NCI-H2196 treated with DMSO at 0.1 percent for 48 hours (cell line): ENCODE measurements around the gene TRABD2B.

Experiments
- DNase-seq: peaks from one replicate; lab custom pipeline; 2025; ENCODE audit not compliant: unreplicated experiment; lab: John Stamatoyannopoulos, UW

TRABD2B gene

DNA sequence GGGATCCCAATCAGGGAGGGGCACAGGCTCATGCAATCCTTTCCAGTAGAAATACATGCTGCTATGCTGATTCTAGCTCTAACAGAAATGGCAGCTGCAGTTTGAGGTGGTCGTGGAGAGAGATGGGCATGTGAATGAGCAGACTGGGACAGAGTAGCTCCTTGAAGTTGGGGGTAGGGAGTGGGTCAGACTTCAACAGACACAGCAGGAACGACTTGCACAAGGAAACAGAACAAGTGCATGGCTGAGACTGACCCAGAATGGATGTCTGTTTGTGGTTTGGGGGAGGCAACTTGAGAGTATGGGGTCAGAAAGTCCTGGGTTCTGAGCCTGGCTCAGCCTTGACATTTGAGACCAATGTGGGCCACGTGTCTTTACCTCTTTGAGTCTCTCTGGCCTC, 25.1 kb upstream of the TRABD2B start:
- DNase-seq: no peak

DNA sequence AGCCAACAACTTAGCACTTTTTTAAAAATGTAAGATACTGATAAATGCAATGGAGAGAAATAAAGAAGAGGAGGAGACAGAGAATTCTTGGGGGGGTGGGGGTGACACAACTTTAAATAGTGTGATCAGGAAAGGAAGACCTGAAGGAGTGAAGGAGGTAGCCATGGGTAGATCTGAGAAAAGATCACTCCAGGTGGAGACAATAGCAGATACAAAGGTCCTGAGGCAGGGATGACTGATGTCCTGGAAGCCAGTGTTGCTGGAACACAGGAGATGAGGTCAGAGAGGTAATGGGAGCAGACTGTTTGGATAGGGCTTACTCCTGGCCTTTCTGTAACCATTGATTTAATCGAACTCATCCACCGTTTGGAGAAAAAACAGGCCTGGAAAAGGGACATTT, 24.6 kb upstream of the TRABD2B start:
- DNase-seq: no peak

DNA sequence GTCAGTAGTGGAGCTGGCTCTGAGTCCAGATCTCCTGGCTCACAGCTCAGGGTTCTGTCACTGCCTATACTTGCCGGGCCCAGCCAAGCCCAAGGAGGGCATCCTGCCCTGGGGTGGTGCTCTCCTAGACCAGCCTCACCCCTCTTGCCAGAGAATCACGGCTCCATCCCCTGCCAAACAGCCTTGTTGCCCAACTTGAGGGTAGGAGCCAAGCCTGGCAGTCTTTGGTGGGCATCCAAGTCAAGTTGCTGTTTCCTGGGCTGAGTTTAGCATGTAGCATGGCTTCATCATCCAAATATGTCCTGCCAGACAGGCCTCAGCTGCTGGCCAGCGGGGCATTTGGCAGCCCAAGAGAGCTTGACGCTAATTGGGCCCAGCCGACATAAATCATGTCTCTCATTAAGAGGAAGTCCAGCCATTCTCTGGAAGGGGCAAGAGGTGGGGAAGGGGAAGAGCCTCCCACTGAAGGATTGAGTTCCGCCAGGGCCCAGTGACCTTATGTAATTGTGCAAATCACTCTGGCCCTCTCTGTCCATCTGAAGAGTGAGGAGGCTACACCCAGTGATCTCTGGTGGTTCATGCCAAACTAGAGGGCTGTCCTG, 22.6 kb upstream of the TRABD2B start:
- no peak for DNase-seq

DNA sequence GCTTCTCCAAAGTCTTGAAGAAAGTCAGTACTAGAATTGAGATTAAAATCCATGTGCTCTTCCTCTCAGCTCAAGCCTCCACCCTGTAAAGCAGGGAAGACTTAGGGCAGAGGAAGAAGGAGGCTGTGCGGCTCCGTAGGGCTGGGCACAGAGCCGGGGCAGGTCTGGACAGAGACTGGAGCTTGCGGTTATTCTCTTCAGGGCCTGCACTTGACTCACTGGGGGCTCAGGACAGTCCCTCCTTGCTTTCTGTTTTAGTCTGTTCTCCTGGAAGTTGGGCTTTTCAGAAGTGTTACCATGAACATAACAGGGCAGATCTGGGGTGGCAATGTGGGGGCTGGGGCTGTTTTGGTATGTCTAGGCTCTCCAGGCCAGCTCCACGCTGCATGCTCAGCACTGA, 21.6 kb upstream of the TRABD2B start:
- no peak for DNase-seq

DNA sequence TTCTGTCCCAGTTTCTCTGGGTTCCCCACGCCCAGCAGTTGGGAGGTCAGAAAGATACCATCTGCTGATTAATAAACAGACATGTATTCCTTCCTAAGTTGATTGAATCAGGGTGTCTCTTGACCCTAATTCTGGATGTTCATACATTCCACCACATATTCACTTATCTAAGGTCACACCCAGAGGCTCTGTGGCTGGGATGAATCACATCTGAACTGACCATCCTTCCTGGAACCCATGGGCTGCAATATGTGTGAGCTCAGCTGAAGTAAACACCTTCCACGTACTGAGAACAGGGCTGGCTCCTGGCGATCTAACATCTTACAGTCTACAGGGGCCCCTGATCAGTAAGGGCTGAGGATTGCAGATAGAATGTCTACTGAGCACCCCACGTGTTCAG, 20.5 kb upstream of the TRABD2B start:
- DNase-seq: no peak

DNA sequence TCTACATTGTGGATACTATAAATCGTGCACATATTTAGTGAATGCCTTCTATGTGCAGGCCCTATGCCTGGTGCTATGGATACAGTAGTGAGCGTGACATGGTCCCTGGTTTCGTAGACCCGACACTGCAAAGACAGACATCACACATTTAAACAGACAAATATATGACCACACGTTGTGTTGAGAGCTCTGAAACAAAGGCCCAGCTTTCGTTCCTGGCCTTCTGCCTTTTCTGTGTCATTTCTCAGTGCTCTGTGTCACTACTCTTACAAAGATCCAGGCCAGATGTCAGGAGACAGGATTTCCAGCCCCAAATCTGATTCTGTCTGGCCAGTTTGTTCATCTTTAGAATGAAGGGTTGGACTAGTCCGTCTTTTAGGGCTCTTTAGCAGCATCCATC, 19.3 kb upstream of the TRABD2B start:
- DNase-seq: no peak

DNA sequence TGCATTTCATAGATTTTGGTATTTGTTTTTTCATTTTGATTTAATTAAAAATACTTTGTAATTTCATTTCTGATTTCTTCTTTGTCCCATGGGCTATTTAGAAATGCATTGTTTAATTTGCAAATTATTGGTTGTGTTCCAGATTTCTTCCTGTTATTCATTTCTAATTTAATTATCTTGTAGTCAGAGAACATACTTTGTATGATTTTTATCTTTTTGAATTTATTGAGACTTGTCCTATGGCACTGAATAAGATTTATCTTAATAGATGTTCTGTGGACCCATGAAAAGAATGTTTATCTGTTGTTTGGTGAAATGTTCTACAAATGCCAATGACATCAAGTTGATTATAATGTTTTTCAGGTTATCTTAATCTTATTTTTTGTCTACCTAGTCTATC, 16.1 kb upstream of the TRABD2B start:
- no peak for DNase-seq

DNA sequence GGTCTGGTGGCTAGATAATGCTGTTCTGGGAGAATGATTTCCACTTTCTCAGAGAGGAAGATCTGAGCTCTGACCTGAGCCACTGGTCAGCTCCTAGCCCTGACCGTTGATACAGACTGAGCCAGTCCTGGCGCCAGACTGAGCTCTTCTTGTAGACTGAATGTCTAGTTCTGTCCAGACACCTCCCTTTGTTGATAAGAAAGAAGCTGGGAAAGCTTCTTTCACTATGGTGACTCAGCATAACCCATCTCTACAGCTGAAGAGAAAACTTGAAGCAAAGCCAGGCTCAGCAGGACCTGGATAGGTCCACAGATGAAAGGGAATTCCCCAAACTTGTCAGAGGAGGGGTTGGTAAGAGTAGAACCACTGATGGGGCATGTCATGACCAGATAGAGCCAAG, 9.9 kb upstream of the TRABD2B start:
- DNase-seq: no peak

DNA sequence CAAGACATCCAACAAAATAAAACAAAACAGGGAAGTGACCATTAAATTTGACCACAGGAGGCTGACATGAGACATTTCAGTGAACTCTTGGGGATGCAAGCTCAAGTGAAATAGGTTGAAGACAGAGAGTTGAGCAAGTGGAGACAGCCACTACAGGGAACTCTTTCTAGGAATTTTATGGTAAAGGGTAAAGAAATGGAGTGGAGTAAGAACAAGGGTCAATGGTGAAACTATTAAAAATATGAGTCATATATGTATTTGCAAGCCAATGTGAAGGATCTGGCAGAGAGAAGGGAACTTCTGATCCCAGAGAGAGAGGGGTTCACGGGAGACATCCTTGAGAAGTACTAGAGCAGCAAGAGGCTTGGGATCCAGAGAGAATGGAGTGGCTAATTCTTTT, 9.1 kb upstream of the TRABD2B start:
- no peak for DNase-seq

DNA sequence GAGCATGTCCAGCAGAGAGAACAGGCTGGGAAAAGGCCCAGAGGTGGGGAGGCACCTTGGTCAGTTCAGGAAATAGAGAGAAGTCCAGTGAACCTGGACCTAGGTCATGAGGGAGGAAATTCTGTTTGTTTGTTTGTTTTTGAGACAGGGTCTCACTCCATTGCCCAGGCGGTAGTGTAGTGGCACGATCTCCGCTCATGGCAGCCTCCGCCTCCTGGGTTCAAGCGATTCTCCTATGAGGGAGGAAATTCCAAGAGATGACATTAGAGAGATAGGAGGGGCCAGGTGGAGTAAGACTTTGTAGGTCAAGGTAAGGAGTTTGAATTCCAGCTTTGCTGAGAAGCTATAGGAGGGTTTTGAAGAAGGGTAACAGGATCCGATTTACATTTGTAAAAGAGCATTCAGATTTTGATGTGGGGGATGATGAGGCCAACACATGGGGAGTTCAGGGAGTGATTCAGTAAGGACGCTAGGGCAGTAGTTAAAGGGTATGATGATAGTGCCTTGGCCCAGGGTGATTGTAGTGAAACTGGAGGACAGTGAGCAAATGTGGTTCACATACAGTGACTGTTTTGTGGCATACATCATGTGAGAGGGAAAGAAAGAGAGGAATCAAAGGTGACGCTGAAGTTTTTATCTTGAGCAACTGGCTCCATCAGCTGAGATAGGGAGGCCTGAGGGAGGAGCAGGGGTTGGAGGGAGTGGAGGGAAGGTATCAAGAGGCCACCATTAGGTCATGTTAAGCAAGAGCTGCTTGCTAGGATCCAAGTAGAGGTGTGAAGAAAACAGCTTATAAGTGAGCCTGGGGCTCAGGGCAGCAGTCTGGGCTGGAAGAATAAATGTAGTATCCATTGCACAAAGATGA, 8.3 kb upstream of the TRABD2B start:
- DNase-seq: no peak

DNA sequence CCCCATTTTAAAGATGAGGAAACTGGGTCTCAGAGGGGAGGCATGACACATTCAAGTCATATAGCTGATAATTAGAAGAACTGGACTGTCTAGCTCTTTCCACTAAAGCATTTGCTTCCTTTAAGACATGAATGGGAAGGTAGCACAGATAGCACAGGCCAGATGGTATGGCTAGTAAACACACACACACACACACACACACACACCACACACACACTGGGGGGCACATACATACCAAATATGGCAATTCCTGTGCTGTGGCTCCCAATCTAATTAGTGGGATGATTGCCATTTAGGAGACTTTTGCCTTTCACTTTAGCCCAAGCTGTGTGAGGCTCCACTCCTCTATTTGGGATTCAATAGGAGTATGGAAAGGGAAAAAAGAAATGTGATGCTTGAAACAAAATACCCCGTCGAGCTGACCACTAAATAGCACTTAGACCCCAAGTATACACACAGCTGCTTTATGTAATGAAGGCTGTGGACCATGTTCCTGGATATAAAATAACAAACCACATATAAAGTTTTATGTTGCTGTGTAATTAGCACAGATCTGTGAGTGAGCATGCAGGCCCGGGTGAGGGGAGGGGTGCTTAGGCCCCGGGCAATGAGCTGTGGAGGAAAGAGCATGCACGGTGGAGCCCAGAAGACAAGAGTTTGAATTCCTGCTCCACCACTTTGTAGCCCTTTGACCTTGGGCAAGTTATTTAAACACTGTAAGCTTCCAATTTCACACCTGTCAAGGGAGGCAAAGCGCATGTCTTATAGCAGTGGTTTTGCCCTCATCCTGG, 6.8 kb upstream of the TRABD2B start:
- peak; percentile 76 for DNase-seq

DNA sequence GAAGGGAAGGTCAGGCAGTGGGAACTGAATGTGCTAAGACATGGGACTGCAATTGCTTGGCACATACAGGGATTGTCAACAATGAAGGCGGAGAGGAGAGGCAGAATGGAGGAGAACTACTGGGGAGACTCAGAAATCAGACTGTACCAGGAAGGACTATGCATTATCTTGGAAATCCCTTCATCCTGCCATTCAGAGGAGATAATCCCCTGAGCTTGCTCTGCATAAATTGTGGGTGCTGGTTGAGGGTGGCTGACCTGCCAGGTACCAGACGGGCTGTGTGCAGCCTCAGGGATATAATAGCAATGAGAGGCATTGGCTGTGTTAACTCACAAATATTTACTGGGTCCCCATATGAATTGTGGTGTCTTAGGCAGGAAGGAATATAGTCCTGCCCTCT, 5.0 kb upstream of the TRABD2B start:
- DNase-seq: no peak

DNA sequence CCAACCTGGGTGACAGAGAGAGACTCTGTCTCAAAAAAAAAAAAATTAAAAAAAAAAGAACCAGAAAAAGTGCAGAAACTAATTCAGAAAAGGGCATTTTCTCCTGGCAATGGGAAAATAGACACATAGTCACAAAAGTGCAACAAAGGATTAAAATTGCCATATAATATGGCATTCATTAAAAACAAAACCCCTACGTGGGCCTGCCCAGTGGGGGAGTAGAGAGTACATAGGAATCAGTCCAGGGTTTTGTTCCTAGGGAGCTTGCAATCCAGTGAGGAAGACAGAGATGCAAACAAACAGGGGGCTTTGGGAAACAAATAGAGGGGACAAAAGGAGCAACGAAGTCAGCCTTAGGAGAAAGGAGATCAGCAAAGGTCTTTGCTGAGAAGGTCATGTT, 4.5 kb upstream of the TRABD2B start:
- no peak for DNase-seq

DNA sequence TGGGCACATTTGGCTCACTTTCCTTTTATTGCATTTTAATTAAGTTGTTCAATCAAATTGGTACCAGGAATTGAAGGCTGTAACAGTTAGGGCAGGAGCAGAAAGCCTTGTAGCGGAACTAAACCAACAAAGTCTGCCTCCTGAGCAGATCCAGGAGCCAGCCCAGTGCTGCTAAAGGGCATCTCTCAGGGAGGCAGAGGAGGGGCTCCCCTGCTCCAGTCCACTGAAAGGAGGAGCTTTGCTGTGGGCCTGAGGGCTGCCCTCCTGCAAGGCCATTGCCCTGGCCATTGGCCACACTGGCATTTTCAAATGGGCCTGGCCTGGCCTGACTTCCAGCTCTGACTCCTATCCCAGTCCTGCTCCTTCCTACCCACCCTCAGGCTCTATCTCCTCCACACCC, 3.7 kb upstream of the TRABD2B start:
- DNase-seq: no peak

DNA sequence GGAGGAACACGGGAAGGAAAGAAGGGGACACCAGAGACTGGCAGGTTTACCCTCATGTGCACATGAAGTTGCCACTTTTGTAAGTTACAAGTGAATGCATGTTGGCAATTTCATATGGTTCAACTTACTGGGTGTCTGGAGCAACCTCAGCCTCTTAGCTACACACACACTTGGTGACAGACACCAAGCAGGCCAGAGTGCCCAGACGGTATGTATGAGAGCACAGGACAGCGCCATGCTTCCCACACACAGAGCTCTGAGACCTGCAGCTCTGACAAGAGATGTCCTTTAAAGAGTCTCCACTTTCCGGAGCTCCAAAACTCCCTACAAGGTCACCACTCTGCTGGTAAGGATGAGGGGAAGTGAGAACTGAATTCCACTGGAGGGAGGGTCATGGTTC, 1.9 kb upstream of the TRABD2B start:
- DNase-seq: no peak

DNA sequence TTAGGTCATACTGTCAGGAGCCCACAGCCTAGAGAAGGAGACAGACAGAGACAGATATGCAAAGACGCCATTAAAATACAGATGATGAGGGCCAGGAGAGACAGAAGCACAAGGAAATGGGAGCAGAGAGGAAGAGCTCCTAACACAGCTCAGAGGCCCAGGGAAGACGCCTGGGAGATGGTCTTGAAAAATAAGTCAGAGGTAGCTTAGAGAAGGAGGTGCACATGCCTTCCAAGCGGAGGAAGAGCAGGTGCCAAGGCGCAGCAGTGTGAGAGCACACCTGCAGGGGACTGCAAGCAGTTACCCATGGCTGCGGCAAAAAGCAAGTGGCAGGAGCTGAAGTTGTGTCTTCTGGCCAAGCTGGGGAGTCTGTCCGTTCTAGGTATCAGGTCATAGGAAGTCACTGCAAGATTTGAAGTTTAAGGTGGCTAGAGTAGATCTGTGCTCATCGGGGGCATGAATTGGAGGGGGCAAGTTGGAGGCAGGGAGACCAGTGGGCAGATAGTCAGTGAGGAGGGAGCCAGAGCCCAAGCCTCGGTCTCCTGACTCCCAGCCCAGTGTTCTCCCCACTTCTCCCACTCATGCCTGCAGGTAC, 1.3 kb upstream of the TRABD2B start:
- DNase-seq: no peak

DNA sequence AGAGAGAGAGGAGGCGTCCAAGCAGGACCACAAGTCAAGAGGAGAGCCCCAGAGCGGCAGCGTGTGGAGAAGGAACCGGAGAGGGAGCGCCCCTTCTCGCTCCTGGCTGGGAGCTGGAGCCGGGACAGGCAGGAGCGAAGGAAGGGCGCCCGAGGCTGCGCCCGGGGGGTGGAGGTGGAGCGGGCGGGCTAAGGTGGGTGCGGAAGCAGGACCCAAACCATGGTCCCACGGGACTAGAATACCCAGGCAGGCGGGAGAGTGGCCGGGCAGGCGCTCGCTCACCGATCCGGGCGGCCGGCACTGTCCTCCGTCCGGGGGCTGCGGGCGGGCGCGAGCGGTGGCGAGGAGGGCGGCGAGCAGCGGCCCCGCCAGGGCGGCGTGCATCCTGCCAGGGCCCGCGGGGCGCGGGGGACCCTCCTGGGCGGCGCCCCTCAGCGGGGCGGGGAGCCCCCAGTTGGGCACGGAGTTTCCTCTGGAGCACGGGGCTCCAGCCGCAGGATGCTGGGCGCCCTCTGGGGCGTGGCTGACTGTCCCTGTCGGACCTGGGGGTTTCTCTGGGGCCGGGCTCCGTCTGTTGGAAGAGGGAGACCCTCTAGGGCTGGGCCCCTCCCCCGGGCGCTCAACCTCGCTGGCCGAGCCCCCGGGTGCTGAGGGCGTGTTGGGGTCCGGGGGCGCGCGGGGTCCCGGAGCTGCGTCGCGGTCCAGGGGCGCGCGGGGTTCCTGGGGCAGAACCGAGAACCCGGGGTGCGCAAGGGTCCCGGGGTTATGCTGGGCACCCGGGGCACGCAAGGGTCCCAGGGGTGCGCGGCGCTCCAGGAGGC, 569 bp downstream of the TRABD2B start:
- no peak for DNase-seq

DNA sequence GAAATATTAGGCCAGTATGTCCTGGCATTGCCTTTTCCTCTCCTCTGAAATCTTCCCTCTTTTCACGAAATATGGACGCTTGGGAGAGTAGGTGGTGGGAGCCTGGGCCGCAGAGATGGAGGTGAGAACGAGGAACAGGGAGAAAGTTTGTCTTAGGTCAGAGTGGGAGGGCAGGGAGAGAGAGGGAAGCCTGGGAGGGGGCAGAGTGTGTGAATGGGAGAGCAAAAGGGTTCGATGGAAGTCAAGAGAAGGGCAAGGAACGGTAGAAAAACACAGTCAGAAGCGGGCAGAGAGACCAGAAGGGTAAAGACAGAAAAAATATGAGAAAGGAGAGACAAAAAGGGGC, 1.2 kb downstream of the TRABD2B start:
- no peak for DNase-seq

DNA sequence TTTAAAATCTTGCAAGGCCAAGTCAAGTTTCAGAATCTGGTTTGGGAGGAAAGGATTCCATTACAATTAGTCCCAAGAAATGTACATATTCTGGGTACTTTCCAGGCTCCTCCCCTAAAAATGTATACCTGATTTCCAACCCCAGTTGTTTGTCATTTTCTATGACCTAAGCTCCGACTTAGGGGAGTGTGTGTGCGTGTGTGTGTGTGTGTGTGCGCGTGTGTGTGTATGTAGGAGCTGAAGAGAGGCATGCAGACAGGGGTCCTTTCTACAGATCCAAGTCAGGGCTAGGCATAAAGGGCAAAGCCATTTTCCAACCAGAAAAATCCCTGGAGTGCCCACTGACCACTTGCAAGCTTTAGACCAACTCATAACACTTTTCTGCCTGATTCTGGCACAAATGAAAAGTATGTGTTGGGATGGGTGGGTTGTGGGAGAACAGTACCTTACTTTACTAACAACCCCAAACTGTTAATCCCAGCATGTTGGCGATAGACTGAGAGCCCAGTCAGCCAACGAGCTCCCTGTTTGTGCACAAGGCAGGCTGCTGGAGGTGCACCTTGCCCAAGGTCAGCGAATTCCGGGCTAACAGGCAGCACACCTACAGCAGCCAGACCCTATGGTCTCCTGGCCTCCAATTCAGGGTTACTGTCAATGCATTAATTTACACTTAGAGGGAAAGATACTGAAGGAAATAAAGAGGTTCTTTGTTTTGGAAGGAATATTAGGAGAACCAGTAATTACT, 1.7 kb downstream of the TRABD2B start:
- DNase-seq: no peak
